Suprapubic skin (tissue), 4 donors: ENCODE data around the gene ETS1. TPM values are rescaled to one million over a fixed set of nuclear protein-coding genes. Genes with fewer than 3 reads are reported as not detected.

ENCODE experiments used
- DNase-seq, 2 donors: peaks; one replicate each; pipeline ENCODE4 v3.0.0-alpha.2; 2019; ENCODE audit warnings: low spot score in 2 of 2
- H3K27ac ChIP-seq: fragments of 200-600 bp; sonication (generic); one replicate; pipeline ENCODE4 v1.5.1; 2019
- H3K27me3 ChIP-seq: fragments of 200-600 bp; sonication (generic); one replicate; pipeline ENCODE4 v1.5.1; 2019
- H3K36me3 ChIP-seq: fragments of 200-600 bp; sonication (generic); one replicate; pipeline ENCODE4 v1.5.1; 2019
- H3K4me1 ChIP-seq: fragments of 200-600 bp; sonication (generic); one replicate; pipeline ENCODE4 v1.5.1; 2019
- H3K4me3 ChIP-seq: fragments of 200-600 bp; sonication (generic); one replicate; pipeline ENCODE4 v1.5.1; 2019; ENCODE audit warnings: mild to moderate bottlenecking
- H3K9me3 ChIP-seq: fragments of 200-600 bp; sonication (generic); one replicate; pipeline ENCODE4 v1.5.1; 2019
- EP300 ChIP-seq: sonication (generic); formaldehyde crosslinking; IDR thresholded peaks from one replicate; pipeline ENCODE4 v1.6.1; 2017; ENCODE audit warnings: antibody characterized with exemption
- POLR2A ChIP-seq, 2 donors: fragments of 450-650 bp; IDR thresholded peaks; one replicate each; pipeline ENCODE4 v1.6.1; 2017; ENCODE audit warnings: antibody characterized with exemption in 2 of 2, mild to moderate bottlenecking in 2 of 2, moderate library complexity in 2 of 2
- POLR2AphosphoS5 ChIP-seq, 3 donors: sonication (generic); formaldehyde crosslinking; IDR thresholded peaks; one replicate each; pipeline ENCODE4 v1.6.1; 2017; ENCODE audit warnings: antibody characterized with exemption in 3 of 3
- WGBS: methylation state at CpG from one replicate; pipeline ENCODE4 v1.1.5; 2018; 5-methylcytosine and 5-hydroxymethylcytosine counted together
- total RNA-seq, 4 donors: library from RNA; depleted of rRNA; stranded (reverse); fragments of >200 nt; gene quantifications; one replicate each; pipeline ENCODE4 v1.1.0, GENCODE V29; 2016
- TF ChIP-seq, protein P1 (sequence below), 2 donors: fragments of 200-600 bp in 1 of 2; fragments of 450-650 bp in 1 of 2; sonication (generic) in 1 of 2; IDR thresholded peaks; one replicate each; pipeline ENCODE4 v1.5.1; 2016 to 2019; ENCODE audit warnings: antibody characterized with exemption in 2 of 2, mild to moderate bottlenecking in 1 of 2, moderate library complexity in 1 of 2

The ETS1 gene
- total RNA-seq, 4 donors from 2014 or later, result 21.7 to 42.6 (median 33.7) TPM

DNA sequence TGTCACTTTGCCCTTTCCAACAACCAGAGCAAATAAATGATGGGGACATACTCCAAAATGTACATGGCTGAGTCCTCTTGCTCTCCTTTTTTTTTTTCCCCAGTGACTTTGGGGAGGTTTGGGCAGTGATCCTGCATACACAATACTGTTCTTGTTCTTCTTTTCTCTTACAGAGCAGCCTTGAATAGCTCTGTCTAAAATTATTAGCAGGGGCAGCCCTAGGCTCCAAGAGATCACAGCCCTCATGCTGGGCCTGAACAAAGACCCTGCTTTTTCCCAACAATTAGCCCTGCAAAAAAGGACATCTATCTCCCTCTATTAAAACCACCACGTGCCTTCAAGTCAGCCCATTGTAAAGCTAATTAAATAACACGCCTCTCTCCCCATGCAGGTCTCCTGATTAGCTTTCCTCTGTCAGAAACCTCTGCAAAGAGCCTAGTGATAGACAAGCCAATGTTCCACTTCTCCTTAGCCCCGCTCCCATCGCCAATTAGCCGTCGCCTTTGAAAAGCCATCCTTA is 54.7 kb downstream of the ETS1 start:
- H3K27ac ChIP-seq, result no peak overlapping the region

DNA sequence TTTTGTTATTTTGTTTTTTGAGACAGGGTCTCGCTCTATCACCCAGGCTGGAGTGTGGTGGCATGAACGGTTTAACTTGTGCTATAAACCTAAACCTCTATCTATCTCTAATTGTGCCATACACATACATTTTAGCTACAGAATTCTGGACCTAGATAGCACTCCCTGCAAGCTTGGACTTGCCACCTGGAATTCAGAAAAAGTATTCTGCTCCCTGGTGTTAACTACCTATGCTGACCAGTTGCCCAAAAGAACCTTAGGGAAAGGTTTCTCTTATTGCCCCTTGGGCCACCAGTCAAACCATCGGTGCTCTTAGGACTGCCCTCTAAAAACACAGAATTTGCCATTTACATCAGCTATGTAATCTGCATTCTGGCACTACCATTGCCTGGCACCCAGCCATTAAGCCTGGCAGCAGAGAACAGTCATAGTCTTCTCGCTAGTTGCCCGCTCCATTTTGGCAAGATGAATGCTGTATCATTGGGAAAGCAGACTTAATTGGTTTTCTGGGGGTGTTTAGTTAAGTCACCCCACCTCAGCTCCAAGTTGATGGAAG is 55.3 kb downstream of the ETS1 start:
- Histone ChIP-seq H3K27me3 (no peaks in the 10 kb centered on the region), H3K36me3 (no peaks in the 10 kb centered on the region), H3K4me3 (no peak overlapping the region), H3K4me1 (peaks cover 30% of the 10 kb centered on the region), H3K27ac (no peak overlapping the region), H3K9me3 (no peaks in the 10 kb centered on the region)
- no peak for DNase-seq
- 57% methylated on average over 5 of the region's 5 CpGs for WGBS
- TF ChIP-seq POLR2A (IDR thresholded peaks at IDR 0.05) (no peak), POLR2AphosphoS5 (IDR thresholded peaks at IDR 0.05) (no peak), EP300 (no peak)
- TF ChIP-seq, protein P1, sequence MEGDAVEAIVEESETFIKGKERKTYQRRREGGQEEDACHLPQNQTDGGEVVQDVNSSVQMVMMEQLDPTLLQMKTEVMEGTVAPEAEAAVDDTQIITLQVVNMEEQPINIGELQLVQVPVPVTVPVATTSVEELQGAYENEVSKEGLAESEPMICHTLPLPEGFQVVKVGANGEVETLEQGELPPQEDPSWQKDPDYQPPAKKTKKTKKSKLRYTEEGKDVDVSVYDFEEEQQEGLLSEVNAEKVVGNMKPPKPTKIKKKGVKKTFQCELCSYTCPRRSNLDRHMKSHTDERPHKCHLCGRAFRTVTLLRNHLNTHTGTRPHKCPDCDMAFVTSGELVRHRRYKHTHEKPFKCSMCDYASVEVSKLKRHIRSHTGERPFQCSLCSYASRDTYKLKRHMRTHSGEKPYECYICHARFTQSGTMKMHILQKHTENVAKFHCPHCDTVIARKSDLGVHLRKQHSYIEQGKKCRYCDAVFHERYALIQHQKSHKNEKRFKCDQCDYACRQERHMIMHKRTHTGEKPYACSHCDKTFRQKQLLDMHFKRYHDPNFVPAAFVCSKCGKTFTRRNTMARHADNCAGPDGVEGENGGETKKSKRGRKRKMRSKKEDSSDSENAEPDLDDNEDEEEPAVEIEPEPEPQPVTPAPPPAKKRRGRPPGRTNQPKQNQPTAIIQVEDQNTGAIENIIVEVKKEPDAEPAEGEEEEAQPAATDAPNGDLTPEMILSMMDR (IDR thresholded peaks at IDR 0.05), result no peak

More for the DNA sequence above, 54.7 kb downstream of the ETS1 start:
- H3K4me1 ChIP-seq, result peaks cover 30% of the 10 kb centered on the region
- no peaks in the 10 kb centered on the region for H3K9me3 ChIP-seq
- H3K36me3 ChIP-seq, result no peaks in the 10 kb centered on the region
- WGBS, result 82% methylated on average over 6 of the region's 6 CpGs
- TF ChIP-seq POLR2A (IDR thresholded peaks at IDR 0.05), result no peak
- no peak for DNase-seq
- no peaks in the 10 kb centered on the region for H3K27me3 ChIP-seq
- H3K4me3 ChIP-seq, result no peak overlapping the region

DNA sequence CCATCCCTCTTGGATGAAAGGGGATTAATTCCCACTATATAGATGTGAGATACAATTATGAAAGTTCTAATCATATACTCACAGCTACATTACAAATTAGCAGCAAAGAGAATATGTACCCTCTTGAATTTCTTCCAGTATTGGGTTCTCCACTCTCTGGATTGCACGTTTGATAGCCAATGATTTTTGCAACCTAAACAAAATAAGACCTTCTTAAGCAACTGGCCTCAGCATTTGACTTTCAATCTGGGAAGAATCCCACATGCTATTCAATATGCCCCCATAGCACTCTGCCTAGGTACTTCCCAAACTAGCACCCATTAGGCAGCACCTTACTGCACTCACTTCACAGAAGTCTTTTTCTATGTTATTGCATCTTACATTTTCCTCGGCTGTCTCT is 55.8 kb downstream of the ETS1 start:
- WGBS, result 63% methylated on average over 2 of the region's 2 CpGs
- TF ChIP-seq, protein P1 (IDR thresholded peaks at IDR 0.05), result no peak
- TF ChIP-seq POLR2AphosphoS5 (IDR thresholded peaks at IDR 0.05) (no peak), EP300 (no peak), POLR2A (IDR thresholded peaks at IDR 0.05) (no peak)

GRCh38 chr11:128530118-128531074 is 57.0 kb downstream of the ETS1 start:
- Histone ChIP-seq H3K27me3 (no peaks in the 10 kb centered on the region), H3K36me3 (no peaks in the 10 kb centered on the region), H3K4me3 (no peak overlapping the region), H3K27ac (peak overlapping the region; percentile 24), H3K4me1 (peaks cover 30% of the 10 kb centered on the region), H3K9me3 (no peaks in the 10 kb centered on the region)
- DNase-seq, result peak in 1 of 2 donors; percentile 76
- 53% methylated on average over 7 of the region's 7 CpGs for WGBS
- TF ChIP-seq, protein P1 (IDR thresholded peaks at IDR 0.05), result no peak
- no peak for TF ChIP-seq EP300
- peak in 2 of 3 donors; percentile 1 to 23 for TF ChIP-seq POLR2AphosphoS5 (IDR thresholded peaks at IDR 0.05)
- no peak for TF ChIP-seq POLR2A (IDR thresholded peaks at IDR 0.05)

More for the DNA sequence above, 55.8 kb downstream of the ETS1 start:
- Histone ChIP-seq H3K4me3 (no peak overlapping the region), H3K27ac (no peak overlapping the region), H3K27me3 (no peaks in the 10 kb centered on the region), H3K9me3 (no peaks in the 10 kb centered on the region), H3K36me3 (no peaks in the 10 kb centered on the region), H3K4me1 (peaks cover 30% of the 10 kb centered on the region)
- no peak for DNase-seq

DNA sequence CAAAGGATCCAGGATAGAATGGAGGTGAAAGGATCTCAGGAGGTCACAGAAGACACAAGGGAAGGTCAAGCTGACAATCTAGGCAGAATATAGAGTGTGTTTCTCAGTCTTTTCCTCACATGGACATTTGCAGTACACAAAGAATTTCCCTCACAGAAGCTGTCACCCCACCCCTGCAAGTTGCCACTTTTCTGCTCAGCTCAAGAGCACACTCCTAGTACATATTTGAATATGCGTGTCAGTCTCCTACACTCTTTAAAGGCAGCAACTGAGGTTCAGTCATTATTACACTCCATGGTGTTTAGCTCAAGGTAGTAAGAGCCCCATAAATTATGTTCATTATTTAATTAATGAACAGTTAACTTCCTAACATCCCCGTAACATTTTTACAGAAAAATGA is 59.1 kb downstream of the ETS1 start:
- Histone ChIP-seq H3K27me3 (no peaks in the 10 kb centered on the region), H3K4me3 (no peak overlapping the region), H3K27ac (no peak overlapping the region), H3K9me3 (no peaks in the 10 kb centered on the region), H3K36me3 (no peaks in the 10 kb centered on the region), H3K4me1 (peaks cover 34% of the 10 kb centered on the region)
- TF ChIP-seq EP300, result no peak
- no peak for TF ChIP-seq POLR2A (IDR thresholded peaks at IDR 0.05)
- TF ChIP-seq, protein P1 (IDR thresholded peaks at IDR 0.05), result no peak
- no peak for TF ChIP-seq POLR2AphosphoS5 (IDR thresholded peaks at IDR 0.05)
- 100% methylated on average over 2 of the region's 2 CpGs for WGBS
- no peak for DNase-seq
